Esophagus muscularis mucosa (tissue), 4 donors: ENCODE measurements around the gene RNF145. TPM values are rescaled to one million over a fixed set of nuclear protein-coding genes. Genes with fewer than 3 reads are reported as not detected.

Experiments used
- DNase-seq: peaks from one replicate; pipeline ENCODE4 v3.0.0-alpha.2; 2017; ENCODE audit errors: extremely low spot score
- H3K27ac ChIP-seq, 4 donors: fragments of 200-600 bp; sonication (generic); replicated peaks in 1 of 4; 1 replicate in 3 of 4; 2 replicates in 1 of 4; pipeline ENCODE4 v1.5.1; 2016 to 2019; ENCODE audit warnings: mild to moderate bottlenecking in 1 of 4
- H3K27me3 ChIP-seq, 4 donors: fragments of 200-600 bp; sonication (generic); one replicate each; pipeline versions ENCODE4 v1.5.1 to v1.6.0; 2016 to 2019
- H3K36me3 ChIP-seq, 4 donors: fragments of 200-600 bp; sonication (generic); one replicate each; pipeline ENCODE4 v1.5.1; 2016 to 2019
- H3K4me1 ChIP-seq, 4 donors: fragments of 200-600 bp; sonication (generic); one replicate each; pipeline ENCODE4 v1.5.1; 2016 to 2019
- H3K4me3 ChIP-seq, 4 donors: fragments of 200-600 bp; sonication (generic); 1 replicate in 2 of 4; 2 replicates in 2 of 4; pipeline ENCODE4 v1.5.1; 2016 to 2019; ENCODE audit warnings: mild to moderate bottlenecking in 4 of 4, moderate library complexity in 1 of 4
- H3K9me3 ChIP-seq, 4 donors: fragments of 200-600 bp; sonication (generic); 1 replicate in 3 of 4; 2 replicates in 1 of 4; pipeline ENCODE4 v1.5.1; 2016 to 2019
- CTCF ChIP-seq, 3 experiments: fragments of 200-600 bp in 2 of 3; fragments of 450-650 bp in 1 of 3; sonication (generic) in 2 of 3; IDR thresholded peaks; one replicate each; pipeline ENCODE4 v1.5.1; 2017 to 2019; ENCODE audit warnings: antibody characterized with exemption in 3 of 3, mild to moderate bottlenecking in 2 of 3, moderate library complexity in 1 of 3
- EP300 ChIP-seq: sonication (generic); formaldehyde crosslinking; IDR thresholded peaks from one replicate; pipeline ENCODE4 v1.6.1; 2017; ENCODE audit warnings: antibody characterized with exemption
- POLR2A ChIP-seq: fragments of 450-650 bp; IDR thresholded peaks from one replicate; pipeline ENCODE4 v1.6.1; 2017; ENCODE audit warnings: antibody characterized with exemption, moderate library complexity, mild to moderate bottlenecking, low read depth
- POLR2AphosphoS5 ChIP-seq, 2 donors: sonication (generic); formaldehyde crosslinking; IDR thresholded peaks; one replicate each; pipeline ENCODE4 v1.6.1; 2017; ENCODE audit warnings: antibody characterized with exemption in 2 of 2
- WGBS: methylation state at CpG from one replicate; pipeline ENCODE4 v1.1.5; 2018; 5-methylcytosine and 5-hydroxymethylcytosine counted together
- intact Hi-C: fragments of 100-400 bp; cut with DNase I; formaldehyde crosslinking; loops from one replicate; pipeline ENCODE4 v1.15.1; 2023
- total RNA-seq, 4 donors: library from RNA; depleted of rRNA; stranded (reverse); fragments of >200 nt; gene quantifications; one replicate each; pipeline versions ENCODE4 v1.1.0 to v1.2.1, GENCODE V29; 2016

The RNF145 gene
- total RNA-seq, 4 donors from 2014 or later: 50.5 to 84.1 (median 63.9) TPM

GRCh38 chr5:159203351-159203750 is 6.0 kb downstream of the RNF145 start:
- no peaks in the 10 kb centered on the region for H3K27me3 ChIP-seq
- H3K4me1 ChIP-seq: peaks cover 50 to 77% (median 67%) of the 10 kb centered on the region in 4 donors
- no peak for TF ChIP-seq POLR2AphosphoS5 (IDR thresholded peaks at IDR 0.05)
- no peak for TF ChIP-seq POLR2A
- TF ChIP-seq CTCF (IDR thresholded peaks at IDR 0.05): no peak
- TF ChIP-seq EP300: no peak
- intact Hi-C loops: no loop called here
- 64% methylated on average over 2 of the region's 2 CpGs for WGBS
- H3K27ac ChIP-seq: peak overlapping the region in 1 of 4 donors; percentile 13
- peaks cover 0 to 18% (median 2%) of the 10 kb centered on the region in 4 donors for H3K36me3 ChIP-seq
- DNase-seq: no peak
- no peak overlapping the region for H3K4me3 ChIP-seq
- no peaks in the 10 kb centered on the region for H3K9me3 ChIP-seq

- H3K27me3 ChIP-seq: no peaks in the 10 kb centered on the region
- 80% methylated on average over 4 of the region's 4 CpGs for WGBS
- no peak overlapping the region for H3K27ac ChIP-seq
- H3K36me3 ChIP-seq: peaks cover 0 to 26% (median 6%) of the 10 kb centered on the region in 4 donors
- peaks cover 48 to 73% (median 63%) of the 10 kb centered on the region in 4 donors for H3K4me1 ChIP-seq
- intact Hi-C loops: no loop called here
- TF ChIP-seq EP300 (no peak), POLR2A (no peak), CTCF (IDR thresholded peaks at IDR 0.05) (no peak), POLR2AphosphoS5 (IDR thresholded peaks at IDR 0.05) (no peak)
- H3K9me3 ChIP-seq: no peaks in the 10 kb centered on the region
- H3K4me3 ChIP-seq: no peak overlapping the region
- no peak for DNase-seq
Observed at GRCh38 chr5:159202151-159202550, 7.2 kb downstream of the RNF145 start.

GRCh38 chr5:159199780-159200179 is 9.6 kb downstream of the RNF145 start:
- no peaks in the 10 kb centered on the region for H3K9me3 ChIP-seq
- WGBS: 100% methylated on average over 2 of the region's 2 CpGs
- TF ChIP-seq POLR2A (no peak), CTCF (IDR thresholded peaks at IDR 0.05) (no peak), POLR2AphosphoS5 (IDR thresholded peaks at IDR 0.05) (no peak), EP300 (no peak)
- H3K27ac ChIP-seq: no peak overlapping the region
- H3K36me3 ChIP-seq: peaks cover 0 to 28% (median 6%) of the 10 kb centered on the region in 4 donors
- no peak for DNase-seq
- intact Hi-C loops: no loop called here
- peaks cover 26 to 49% (median 42%) of the 10 kb centered on the region in 4 donors for H3K4me1 ChIP-seq
- H3K4me3 ChIP-seq: no peak overlapping the region
- no peaks in the 10 kb centered on the region for H3K27me3 ChIP-seq

DNA sequence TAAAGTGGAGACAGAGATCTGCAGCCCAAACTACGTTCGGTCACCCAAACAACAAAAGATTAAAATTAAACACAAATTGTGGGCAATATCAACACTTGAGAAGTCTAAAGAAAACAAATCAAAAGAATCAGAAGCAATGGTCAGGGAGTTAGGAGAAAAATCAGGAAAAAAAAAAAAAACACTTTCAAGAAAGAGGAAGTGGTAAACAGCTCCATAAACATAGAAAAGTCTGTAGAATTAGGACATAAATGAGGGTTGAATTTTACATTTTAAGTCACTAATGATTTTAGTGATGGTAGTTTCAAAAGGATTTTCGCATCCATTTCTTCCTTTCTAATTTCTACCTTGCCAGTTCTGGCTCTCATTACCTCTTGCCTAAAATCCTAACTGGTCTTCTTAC is 10.1 kb downstream of the RNF145 start:
- H3K36me3 ChIP-seq: peaks cover 0 to 34% (median 8%) of the 10 kb centered on the region in 4 donors
- H3K4me3 ChIP-seq: no peak overlapping the region
- no peak overlapping the region for H3K27ac ChIP-seq
- H3K4me1 ChIP-seq: peaks cover 20 to 44% (median 37%) of the 10 kb centered on the region in 4 donors
- 90% methylated on average over 3 of the region's 3 CpGs for WGBS
- TF ChIP-seq EP300 (no peak), CTCF (IDR thresholded peaks at IDR 0.05) (no peak), POLR2AphosphoS5 (IDR thresholded peaks at IDR 0.05) (no peak)
- H3K9me3 ChIP-seq: no peaks in the 10 kb centered on the region
- no peaks in the 10 kb centered on the region for H3K27me3 ChIP-seq
- no peak for DNase-seq
- intact Hi-C loops: no loop called here
